Neural crest cell (in vitro differentiated cells): ENCODE data around the gene PRPSAP1. TPM values are rescaled to one million over a fixed set of nuclear protein-coding genes. Genes with fewer than 3 reads are reported as not detected.

ENCODE experiments used
- DNase-seq: peaks from one replicate; pipeline ENCODE4 v3.0.0; 2021; ENCODE audit warnings: low read depth, mixed read lengths, low spot score
- H3K27ac Mint-ChIP-seq: one replicate; pipeline ENCODE4 v1.8.0; 2021; ENCODE audit warnings: mild to moderate bottlenecking, mixed read lengths; ENCODE audit not compliant: unreplicated experiment
- H3K27me3 Mint-ChIP-seq: 2 replicates; pipeline ENCODE4 v1.8.0; 2021; ENCODE audit warnings: low read depth, mild to moderate bottlenecking, mixed read lengths
- H3K36me3 Mint-ChIP-seq: 2 replicates; pipeline ENCODE4 v1.8.0; 2021; ENCODE audit warnings: low read depth, mild to moderate bottlenecking, mixed read lengths
- H3K4me1 Mint-ChIP-seq: 2 replicates; pipeline ENCODE4 v1.8.0; 2021; ENCODE audit warnings: mixed read lengths
- H3K4me3 Mint-ChIP-seq: one replicate; pipeline ENCODE4 v1.8.0; 2021; ENCODE audit warnings: mild to moderate bottlenecking, mixed read lengths
- H3K9me3 Mint-ChIP-seq: 2 replicates; pipeline ENCODE4 v1.8.0; 2021; ENCODE audit warnings: mixed read lengths
- CTCF ChIP-seq: fragments of 200-600 bp; sonication (generic); conservative IDR thresholded peaks from 2 replicates; pipeline ENCODE4 v1.5.0; 2021; ENCODE audit warnings: antibody characterized with exemption, mild to moderate bottlenecking
- total RNA-seq: library from RNA; stranded (reverse); gene quantifications from 2 replicates; pipeline ENCODE4 v1.2.1, GENCODE V29; 2021

The PRPSAP1 gene
- total RNA-seq, 1 donor from 2014 or later: 73.6 TPM

GRCh38 chr17:76333673-76334505 is 19.8 kb downstream of the PRPSAP1 start:
- H3K9me3 Mint-ChIP-seq: no peaks in the 10 kb centered on the region
- no peaks in the 10 kb centered on the region for H3K27me3 Mint-ChIP-seq
- no peak overlapping the region for H3K27ac Mint-ChIP-seq
- H3K36me3 Mint-ChIP-seq: no peaks in the 10 kb centered on the region
- no peak for TF ChIP-seq CTCF
- H3K4me3 Mint-ChIP-seq: no peak overlapping the region
- H3K4me1 Mint-ChIP-seq: peaks cover 17% of the 10 kb centered on the region
- no peak for DNase-seq

GRCh38 chr17:76331083-76331482 is 22.6 kb downstream of the PRPSAP1 start:
- Mint-ChIP-seq H3K9me3 (no peaks in the 10 kb centered on the region), H3K4me1 (peaks cover 8% of the 10 kb centered on the region), H3K4me3 (no peak overlapping the region), H3K36me3 (peaks cover 6% of the 10 kb centered on the region), H3K27me3 (no peaks in the 10 kb centered on the region), H3K27ac (no peak overlapping the region)
- no peak for DNase-seq
- no peak for TF ChIP-seq CTCF

GRCh38 chr17:76329664-76330063 is 24.1 kb downstream of the PRPSAP1 start:
- H3K4me1 Mint-ChIP-seq: peaks cover 7% of the 10 kb centered on the region
- H3K9me3 Mint-ChIP-seq: no peaks in the 10 kb centered on the region
- TF ChIP-seq CTCF: no peak
- no peak overlapping the region for H3K4me3 Mint-ChIP-seq
- no peak overlapping the region for H3K27ac Mint-ChIP-seq
- DNase-seq: no peak
- H3K36me3 Mint-ChIP-seq: peaks cover 6% of the 10 kb centered on the region
- no peaks in the 10 kb centered on the region for H3K27me3 Mint-ChIP-seq

- H3K36me3 Mint-ChIP-seq: peaks cover 6% of the 10 kb centered on the region
Measured at GRCh38 chr17:76327696-76328095, 26.0 kb downstream of the PRPSAP1 start.

GRCh38 chr17:76326306-76326705 is 27.4 kb downstream of the PRPSAP1 start:
- no peak overlapping the region for H3K4me3 Mint-ChIP-seq
- peaks cover 6% of the 10 kb centered on the region for H3K36me3 Mint-ChIP-seq
- no peaks in the 10 kb centered on the region for H3K9me3 Mint-ChIP-seq
- TF ChIP-seq CTCF: no peak
- no peak for DNase-seq
- no peaks in the 10 kb centered on the region for H3K4me1 Mint-ChIP-seq
- H3K27me3 Mint-ChIP-seq: no peaks in the 10 kb centered on the region
- no peak overlapping the region for H3K27ac Mint-ChIP-seq

More at GRCh38 chr17:76327696-76328095, 26.0 kb downstream of the PRPSAP1 start:
- H3K9me3 Mint-ChIP-seq: no peaks in the 10 kb centered on the region
- no peaks in the 10 kb centered on the region for H3K4me1 Mint-ChIP-seq
- no peak for DNase-seq
- H3K27ac Mint-ChIP-seq: no peak overlapping the region
- H3K4me3 Mint-ChIP-seq: no peak overlapping the region
- no peaks in the 10 kb centered on the region for H3K27me3 Mint-ChIP-seq
- TF ChIP-seq CTCF: no peak
